Fibroblast of lung (primary cell): ENCODE results near the gene CYS1. TPM values are rescaled to one million over a fixed set of nuclear protein-coding genes. Genes with fewer than 3 reads are reported as not detected.

ENCODE experiments used
- DNase-seq, 2 donors: peaks; one replicate each; pipeline versions ENCODE4 v3.0.0 to v3.0.0-alpha.2; 2010; ENCODE audit warnings: low read depth in 2 of 2
- H2AFZ ChIP-seq: 2 replicates; pipeline ENCODE4 v1.5.1; 2012; ENCODE audit warnings: low read length, control low read depth, inconsistent platforms
- H3K27ac ChIP-seq: 2 replicates; pipeline ENCODE4 v1.5.1; 2011; ENCODE audit warnings: low read length, control low read depth; ENCODE audit not compliant: insufficient read depth
- H3K27me3 ChIP-seq: 2 replicates; pipeline ENCODE4 v1.5.1; 2011; ENCODE audit warnings: mild to moderate bottlenecking, low read length; ENCODE audit not compliant: control insufficient read depth, insufficient read depth
- H3K36me3 ChIP-seq: 2 replicates; pipeline ENCODE4 v1.5.1; 2011; ENCODE audit warnings: low read length; ENCODE audit not compliant: control insufficient read depth, insufficient read depth
- H3K4me1 ChIP-seq: 2 replicates; pipeline ENCODE4 v1.5.1; 2011; ENCODE audit warnings: low read length; ENCODE audit not compliant: control insufficient read depth, insufficient read depth; ENCODE audit errors: extremely low read depth
- H3K4me2 ChIP-seq: 2 replicates; pipeline ENCODE4 v1.5.1; 2011; ENCODE audit warnings: low read length, control low read depth; ENCODE audit not compliant: insufficient read depth; ENCODE audit errors: extremely low read depth
- H3K4me3 ChIP-seq, 4 experiments: fragments of 200-600 bp in 1 of 4; sonication (generic) in 1 of 4; replicated peaks in 1 of 4; 2 replicates each; pipeline ENCODE4 v1.5.1; 2011 to 2016; ENCODE audit warnings: low read length in 4 of 4, low read depth in 3 of 4, mild to moderate bottlenecking in 3 of 4, control low read depth in 2 of 4, inconsistent platforms in 1 of 4, mixed read lengths in 1 of 4; ENCODE audit not compliant: insufficient read depth in 1 of 4; ENCODE audit errors: control extremely low read depth in 1 of 4
- H3K79me2 ChIP-seq: 2 replicates; pipeline ENCODE4 v1.5.1; 2012; ENCODE audit warnings: mild to moderate bottlenecking, low read length, inconsistent platforms; ENCODE audit not compliant: control insufficient read depth, insufficient read depth
- H3K9ac ChIP-seq: 2 replicates; pipeline ENCODE4 v1.5.1; 2011; ENCODE audit warnings: mild to moderate bottlenecking, low read length, control low read depth; ENCODE audit not compliant: insufficient read depth
- H3K9me3 ChIP-seq: 2 replicates; pipeline ENCODE4 v1.5.1; 2012; ENCODE audit warnings: low read depth, low read length; ENCODE audit not compliant: control insufficient read depth, insufficient read depth
- H4K20me1 ChIP-seq: 2 replicates; pipeline ENCODE4 v1.5.1; 2011; ENCODE audit warnings: low read length; ENCODE audit not compliant: control insufficient read depth, insufficient read depth; ENCODE audit errors: extremely low read depth
- CTCF ChIP-seq, 2 donors: IDR thresholded peaks in 1 of 2; conservative IDR thresholded peaks in 1 of 2; 1 replicate in 1 of 2; 2 replicates in 1 of 2; pipeline ENCODE4 v1.5.1; 2011 to 2012; ENCODE audit warnings: low read length in 2 of 2, control low read depth in 1 of 2, inconsistent platforms in 1 of 2, low read depth in 1 of 2, mild to moderate bottlenecking in 1 of 2
- EZH2 ChIP-seq: IDR thresholded peaks from 2 replicates; pipeline ENCODE4 v1.5.1; 2012; ENCODE audit warnings: low read length, control low read depth, mild to moderate bottlenecking; ENCODE audit errors: missing control alignments
- polyA plus RNA-seq, 2 donors: library from polyadenylated mRNA; depleted of rRNA in 1 of 2; stranded (reverse) in 1 of 2; unstranded in 1 of 2; fragments of >200 nt; gene quantifications; 2 replicates each; pipeline ENCODE4 v1.2.1, GENCODE V29; 2011 to 2012; ENCODE audit warnings: missing spikeins in 1 of 2
- total RNA-seq: library from RNA; depleted of rRNA; stranded (reverse); fragments of >200 nt; gene quantifications from 2 replicates; pipeline ENCODE4 v1.2.1, GENCODE V29; 2014

CYS1 gene
- total and polyA plus RNA-seq, 2 donors (not counting 1 experiment from before 2014, with no cell fraction given), result 0.31 to 5.1 TPM

GRCh38 chr2:10064932-10065772, 15.1 kb downstream of the CYS1 start:
- H3K79me2 ChIP-seq, result no peaks in the 10 kb centered on the region
- H4K20me1 ChIP-seq, result no peaks in the 10 kb centered on the region
- H3K27me3 ChIP-seq, result peaks cover 6% of the 10 kb centered on the region
- H2AFZ ChIP-seq, result no peak overlapping the region
- no peak overlapping the region for H3K4me3 ChIP-seq
- no peak for TF ChIP-seq EZH2
- no peak overlapping the region for H3K4me2 ChIP-seq
- DNase-seq, result no peak
- no peak overlapping the region for H3K27ac ChIP-seq
- H3K4me1 ChIP-seq, result no peaks in the 10 kb centered on the region
- H3K9me3 ChIP-seq, result no peaks in the 10 kb centered on the region
- H3K36me3 ChIP-seq, result no peaks in the 10 kb centered on the region
- no peak overlapping the region for H3K9ac ChIP-seq

GRCh38 chr2:10063566-10063965, 16.6 kb downstream of the CYS1 start:
- Histone ChIP-seq H2AFZ (no peak overlapping the region), H3K36me3 (no peaks in the 10 kb centered on the region), H3K9me3 (no peaks in the 10 kb centered on the region), H3K27me3 (peaks cover 6% of the 10 kb centered on the region), H3K27ac (no peak overlapping the region), H4K20me1 (no peaks in the 10 kb centered on the region), H3K9ac (no peak overlapping the region), H3K79me2 (no peaks in the 10 kb centered on the region), H3K4me3 (no peak overlapping the region), H3K4me2 (no peak overlapping the region), H3K4me1 (no peaks in the 10 kb centered on the region)
- no peak for DNase-seq
- TF ChIP-seq CTCF (conservative IDR thresholded peaks at IDR 0.05 in 1 of 2, IDR thresholded peaks at IDR 0.05 in 1 of 2; ENCODE audit: low read depth in 1 of 2, low read length in 2 of 2), result no peak
- TF ChIP-seq EZH2, result no peak

GRCh38 chr2:10062931-10063365, 17.3 kb downstream of the CYS1 start:
- Histone ChIP-seq H3K4me3 (no peak overlapping the region), H3K27me3 (peaks cover 6% of the 10 kb centered on the region), H3K79me2 (no peaks in the 10 kb centered on the region), H4K20me1 (no peaks in the 10 kb centered on the region), H3K4me2 (no peak overlapping the region), H3K4me1 (no peaks in the 10 kb centered on the region), H3K36me3 (no peaks in the 10 kb centered on the region), H3K9ac (no peak overlapping the region), H2AFZ (no peak overlapping the region), H3K27ac (no peak overlapping the region), H3K9me3 (no peaks in the 10 kb centered on the region)
- DNase-seq, result no peak
- TF ChIP-seq CTCF (conservative IDR thresholded peaks at IDR 0.05 in 1 of 2, IDR thresholded peaks at IDR 0.05 in 1 of 2; ENCODE audit: low read depth in 1 of 2, low read length in 2 of 2) (no peak), EZH2 (no peak)
